HG03159 (cell line): ENCODE results near the gene RFNG.

ENCODE experiments used
- ATAC-seq: cut with Tn5 transposase; IDR thresholded peaks from one replicate; pipeline ENCODE4 v1.9.1; 2021; ENCODE audit warnings: mild to moderate bottlenecking, moderate library complexity; ENCODE audit not compliant: unreplicated experiment

RFNG gene

GRCh38 chr17:82004517-82005455, 46.8 kb downstream of the RFNG start:
- ATAC-seq: no peak

GRCh38 chr17:82003411-82004381, 47.9 kb downstream of the RFNG start:
- no peak for ATAC-seq

- ATAC-seq: no peak
Observed at GRCh38 chr17:82001571-82002056, 50.0 kb downstream of the RFNG start.

- ATAC-seq: no peak
Observed at GRCh38 chr17:82000803-82001570, 50.6 kb downstream of the RFNG start.

GRCh38 chr17:81999976-82000802, 51.4 kb downstream of the RFNG start:
- ATAC-seq: no peak

- no peak for ATAC-seq
Observed at GRCh38 chr17:81999587-81999975, 52.0 kb downstream of the RFNG start.

GRCh38 chr17:81998691-81999438, 52.7 kb downstream of the RFNG start:
- no peak for ATAC-seq

- no peak for ATAC-seq
Observed at GRCh38 chr17:81998212-81998611, 53.4 kb downstream of the RFNG start.
